IMR-90 (cell line): ENCODE measurements around the gene MGAT5. TPM values are rescaled to one million over a fixed set of nuclear protein-coding genes. Genes with fewer than 3 reads are reported as not detected.

ENCODE experiments used
- ATAC-seq: fragments of 200-7000 bp; cut with Tn5 transposase; 2 replicates; pipeline ENCODE4 v1.9.1; 2020; ENCODE audit warnings: low read depth, mild to moderate bottlenecking, moderate library complexity
- BruUV-seq: library from RNA; stranded (reverse); fragments of 400-500 nt; replicated peaks from 2 replicates; lab custom pipeline; 2021; lab: Mats Ljungman, UMichigan
- CTCF ChIA-PET: fragments of 300-600 bp; formaldehyde crosslinking; extraction: SDS; loops from one replicate; lab custom pipeline; 2021; ENCODE audit warnings: antibody characterized with exemption; lab: Yijun Ruan, JAX
- POLR2A ChIA-PET: fragments of 300-600 bp; sonication (Branson Sonifier 250); formaldehyde crosslinking; loops from one replicate; lab custom pipeline; 2022; ENCODE audit warnings: antibody characterized with exemption; ENCODE audit not compliant: unreplicated experiment; lab: Charles Lee
- DNase-seq: peaks from one replicate; pipeline ENCODE4 v3.0.0; 2013
- H2AFZ ChIP-seq: replicated peaks from 2 replicates; pipeline ENCODE3; 2013; ENCODE audit warnings: low read length, mild to moderate bottlenecking; ENCODE audit not compliant: poor library complexity
- H2AK5ac ChIP-seq: 2 replicates; pipeline ENCODE4 v1.6.1; 2013; ENCODE audit warnings: low read depth, low read length, inconsistent platforms
- H2AK9ac ChIP-seq: replicated peaks from 2 replicates; pipeline ENCODE3; 2013; ENCODE audit warnings: mild to moderate bottlenecking, low read depth, low read length, moderate library complexity; ENCODE audit not compliant: poor library complexity
- H2BK120ac ChIP-seq: 2 replicates; pipeline ENCODE4 v1.6.1; 2013; ENCODE audit warnings: low read depth, low read length, inconsistent platforms
- H2BK15ac ChIP-seq: 3 replicates; pipeline ENCODE4 v1.6.1; 2013; ENCODE audit warnings: low read depth, low read length, inconsistent platforms
- H2BK20ac ChIP-seq: 2 replicates; pipeline ENCODE4 v1.6.1; 2013; ENCODE audit warnings: low read depth, mild to moderate bottlenecking, inconsistent platforms, low read length, moderate library complexity
- H2BK5ac ChIP-seq: 2 replicates; pipeline ENCODE4 v1.6.1; 2013; ENCODE audit warnings: mild to moderate bottlenecking, low read depth, low read length, inconsistent platforms; ENCODE audit not compliant: poor library complexity, severe bottlenecking
- H3K14ac ChIP-seq: replicated peaks from 2 replicates; pipeline ENCODE4 v1.6.1; 2013; ENCODE audit warnings: low read depth, low read length, inconsistent platforms
- H3K18ac ChIP-seq: 2 replicates; pipeline ENCODE4 v1.6.1; 2013; ENCODE audit warnings: low read depth, low read length, control low read depth
- H3K23ac ChIP-seq: 2 replicates; pipeline ENCODE4 v1.6.1; 2013; ENCODE audit warnings: low read depth, low read length, inconsistent platforms
- H3K27ac ChIP-seq: 2 replicates; pipeline ENCODE4 v1.5.1; 2013; ENCODE audit warnings: mild to moderate bottlenecking, control low read depth, low read length; ENCODE audit not compliant: insufficient read depth
- H3K27me3 ChIP-seq: 2 replicates; pipeline ENCODE4 v1.6.1; 2013; ENCODE audit warnings: low read length; ENCODE audit not compliant: control insufficient read depth, insufficient read depth
- H3K36me3 ChIP-seq: 2 replicates; pipeline ENCODE4 v1.6.1; 2013; ENCODE audit warnings: low read length, mixed read lengths; ENCODE audit not compliant: control insufficient read depth, insufficient read depth
- H3K4ac ChIP-seq: 2 replicates; pipeline ENCODE4 v1.6.1; 2013; ENCODE audit warnings: low read depth, low read length, inconsistent platforms
- H3K4me1 ChIP-seq: 2 replicates; pipeline ENCODE4 v1.6.1; 2013; ENCODE audit warnings: low read length, mixed read lengths; ENCODE audit not compliant: control insufficient read depth, insufficient read depth
- H3K4me2 ChIP-seq: 2 replicates; pipeline ENCODE4 v1.6.1; 2013; ENCODE audit warnings: low read depth, mild to moderate bottlenecking, control low read depth, low read length, moderate library complexity
- H3K4me3 ChIP-seq: 2 replicates; pipeline ENCODE4 v1.5.1; 2013; ENCODE audit warnings: low read depth, mild to moderate bottlenecking, control low read depth, low read length, moderate library complexity; ENCODE audit not compliant: insufficient read depth
- H3K56ac ChIP-seq: 2 replicates; pipeline ENCODE4 v1.6.1; 2013; ENCODE audit warnings: low read length, inconsistent platforms; ENCODE audit not compliant: insufficient read depth; ENCODE audit errors: extremely low read depth
- H3K79me1 ChIP-seq, 2 experiments: 2 replicates each; pipeline ENCODE4 v1.6.1; 2013; ENCODE audit warnings: low read length in 2 of 2, inconsistent platforms in 1 of 2, low read depth in 1 of 2
- H3K9ac ChIP-seq: 2 replicates; pipeline ENCODE4 v1.6.1; 2013; ENCODE audit warnings: low read depth, low read length, control low read depth
- H3K9me1 ChIP-seq: 2 replicates; pipeline ENCODE4 v1.6.1; 2013; ENCODE audit warnings: low read length, inconsistent platforms; ENCODE audit not compliant: insufficient read depth
- H3K9me3 ChIP-seq: 2 replicates; pipeline ENCODE4 v1.6.1; 2013; ENCODE audit warnings: low read length; ENCODE audit not compliant: control insufficient read depth, insufficient read depth
- H4K20me1 ChIP-seq: 2 replicates; pipeline ENCODE4 v1.6.1; 2013; ENCODE audit warnings: low read length, inconsistent platforms; ENCODE audit not compliant: insufficient read depth
- H4K5ac ChIP-seq: 2 replicates; pipeline ENCODE4 v1.6.1; 2013; ENCODE audit warnings: mild to moderate bottlenecking, low read depth, low read length, control low read depth
- H4K8ac ChIP-seq, 2 experiments: 2 replicates each; pipeline ENCODE4 v1.6.1; 2013; ENCODE audit warnings: low read depth in 2 of 2, low read length in 2 of 2, control low read depth in 1 of 2, inconsistent platforms in 1 of 2
- H4K91ac ChIP-seq: 2 replicates; pipeline ENCODE4 v1.6.1; 2013; ENCODE audit warnings: low read depth, low read length, inconsistent platforms; ENCODE audit not compliant: insufficient read depth
- BHLHE40 ChIP-seq: fragments of 150-350 bp; IDR thresholded peaks from 2 replicates; pipeline ENCODE4 v1.6.1; 2016; ENCODE audit warnings: mild to moderate bottlenecking, low read depth, low read length
- CEBPB ChIP-seq: IDR thresholded peaks from 2 replicates; pipeline ENCODE4 v1.6.1; 2012; ENCODE audit warnings: low read depth, low read length, improper control_type of control experiment
- CHD1 ChIP-seq: IDR thresholded peaks from 2 replicates; pipeline ENCODE4 v1.6.1; 2012; ENCODE audit warnings: low read depth, low read length, improper control_type of control experiment
- CTCF ChIP-seq: conservative IDR thresholded peaks from 2 replicates; pipeline ENCODE4 v1.5.1; 2012; ENCODE audit warnings: mild to moderate bottlenecking, low read depth, low read length, improper control_type of control experiment
- FOS ChIP-seq: fragments of 150-350 bp; IDR thresholded peaks from 2 replicates; pipeline ENCODE4 v1.6.1; 2016; ENCODE audit warnings: low read depth, low read length
- MAFK ChIP-seq: IDR thresholded peaks from 2 replicates; pipeline ENCODE4 v1.6.1; 2012; ENCODE audit warnings: low read depth, low read length, improper control_type of control experiment
- MAZ ChIP-seq: IDR thresholded peaks from 2 replicates; pipeline ENCODE4 v1.6.1; 2012; ENCODE audit warnings: low read depth, mild to moderate bottlenecking, low read length, improper control_type of control experiment, moderate library complexity, borderline replicate concordance
- MXI1 ChIP-seq: IDR thresholded peaks from 2 replicates; pipeline ENCODE4 v1.6.1; 2012; ENCODE audit warnings: low read depth, mild to moderate bottlenecking, low read length, moderate library complexity, borderline replicate concordance
- NFE2L2 ChIP-seq: fragments of 150-350 bp; IDR thresholded peaks from 2 replicates; pipeline ENCODE4 v1.6.1; 2016; ENCODE audit warnings: low read depth, mild to moderate bottlenecking, low read length
- POLR2A ChIP-seq: IDR thresholded peaks from 2 replicates; pipeline ENCODE4 v1.6.1; 2012; ENCODE audit warnings: mild to moderate bottlenecking, low read depth, low read length
- RAD21 ChIP-seq: IDR thresholded peaks from 2 replicates; pipeline ENCODE4 v1.6.1; 2012; ENCODE audit warnings: low read length, improper control_type of control experiment
- RCOR1 ChIP-seq: IDR thresholded peaks from 2 replicates; pipeline ENCODE4 v1.6.1; 2012; ENCODE audit warnings: mild to moderate bottlenecking, low read length, improper control_type of control experiment; ENCODE audit not compliant: insufficient replicate concordance
- RFX5 ChIP-seq: IDR thresholded peaks from 2 replicates; pipeline ENCODE4 v1.8.0; 2012; ENCODE audit warnings: low read depth, mild to moderate bottlenecking, low read length, moderate library complexity
- SMC3 ChIP-seq: fragments of 150-350 bp; IDR thresholded peaks from 2 replicates; pipeline ENCODE4 v1.6.1; 2016; ENCODE audit warnings: low read depth, mild to moderate bottlenecking, antibody characterized with exemption, low read length, moderate library complexity
- USF2 ChIP-seq: fragments of 150-350 bp; IDR thresholded peaks from 2 replicates; pipeline ENCODE4 v1.6.1; 2017; ENCODE audit warnings: mild to moderate bottlenecking, antibody characterized with exemption, low read length, low read depth
- WGBS, 2 experiments: methylation state at CpG; one replicate each; pipeline versions ENCODE4 v1.1.5 to v1.1.7; 2013; ENCODE audit warnings: missing lambda C conversion rate in 2 of 2; ENCODE audit not compliant: insufficient read length in 1 of 2; ENCODE audit errors: extremely low coverage in 2 of 2; 5-methylcytosine and 5-hydroxymethylcytosine counted together
- dilution Hi-C: fragments of 300-500 bp; cut with HindIII; formaldehyde crosslinking; loops from one replicate; pipeline ENCODE4 v1.14.3; 2018; ENCODE audit warnings: low sequenced_read_pairs; ENCODE audit not compliant: unreplicated experiment
- in situ Hi-C: fragments of 300-500 bp; cut with MboI; formaldehyde crosslinking; loops from 3 replicates; pipeline ENCODE4 v1.14.3; 2019; ENCODE audit warnings: low sequenced_read_pairs, inconsistent platforms, mixed read lengths
- intact Hi-C: fragments of 100-400 bp; cut with micrococcal nuclease; formaldehyde crosslinking; loops from 2 replicates; pipeline ENCODE4 v1.10.0; 2022
- polyA plus RNA-seq, 3 experiments: library from polyadenylated mRNA; depleted of rRNA; stranded (reverse); fragments of >200 nt; gene quantifications; 2 replicates each; pipeline ENCODE4 v1.2.3, GENCODE V29; 2012; ENCODE audit warnings: low replicate concordance in 1 of 3
- total RNA-seq: library from RNA; depleted of rRNA; stranded (reverse); fragments of >200 nt; gene quantifications from 2 replicates; pipeline ENCODE4 v1.2.3, GENCODE V29; 2012
- TF ChIP-seq, protein P1 (sequence below): fragments of 150-350 bp; IDR thresholded peaks from 2 replicates; pipeline ENCODE4 v1.6.1; 2016; ENCODE audit warnings: low read depth, mild to moderate bottlenecking, low read length, moderate library complexity, borderline replicate concordance

MGAT5 gene
- total and polyA plus RNA-seq, 2 of the 4 experiments (the other 2 are of a cell fraction), result 22.9 to 59.9 TPM

DNA sequence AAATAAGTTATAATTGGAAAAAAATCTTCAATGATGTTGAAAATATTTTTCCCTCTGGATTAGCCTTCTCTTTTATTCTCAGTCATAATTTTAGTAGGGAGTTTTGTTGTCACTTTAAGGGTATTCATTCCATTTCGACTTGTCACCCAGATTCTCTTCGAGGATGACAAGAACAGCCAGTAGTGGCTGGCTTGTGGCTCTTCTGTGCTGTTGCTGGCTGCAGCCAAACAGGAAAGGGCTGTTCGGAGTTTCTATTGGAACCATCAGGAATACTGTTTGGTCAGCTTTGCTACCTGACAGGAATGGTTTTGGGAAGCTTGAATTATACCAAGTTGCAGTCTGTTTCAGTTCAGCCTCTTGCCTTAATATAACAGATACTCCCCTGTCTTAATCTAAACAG lies 41.6 kb downstream of the MGAT5 start:
- ATAC-seq (no peak), DNase-seq (no peak)
- no peak overlapping the region for H2AFZ ChIP-seq
- H3K9me1 ChIP-seq, result peaks cover 9% of the 10 kb centered on the region
- dilution Hi-C loops, result no loop called here
- POLR2A ChIA-PET, result no interaction called here
- no peak for TF ChIP-seq BHLHE40
- TF ChIP-seq MAFK, result no peak
- no peak for TF ChIP-seq FOS
- no peak for TF ChIP-seq RAD21
- TF ChIP-seq MXI1, result no peak
- TF ChIP-seq POLR2A, result no peak
- no peak for TF ChIP-seq CTCF
- no peak for TF ChIP-seq CEBPB
- TF ChIP-seq USF2, result no peak
- TF ChIP-seq RFX5, result no peak
- TF ChIP-seq, protein P1, sequence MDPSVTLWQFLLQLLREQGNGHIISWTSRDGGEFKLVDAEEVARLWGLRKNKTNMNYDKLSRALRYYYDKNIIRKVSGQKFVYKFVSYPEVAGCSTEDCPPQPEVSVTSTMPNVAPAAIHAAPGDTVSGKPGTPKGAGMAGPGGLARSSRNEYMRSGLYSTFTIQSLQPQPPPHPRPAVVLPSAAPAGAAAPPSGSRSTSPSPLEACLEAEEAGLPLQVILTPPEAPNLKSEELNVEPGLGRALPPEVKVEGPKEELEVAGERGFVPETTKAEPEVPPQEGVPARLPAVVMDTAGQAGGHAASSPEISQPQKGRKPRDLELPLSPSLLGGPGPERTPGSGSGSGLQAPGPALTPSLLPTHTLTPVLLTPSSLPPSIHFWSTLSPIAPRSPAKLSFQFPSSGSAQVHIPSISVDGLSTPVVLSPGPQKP, result no peak
- TF ChIP-seq CHD1, result no peak
- TF ChIP-seq MAZ, result no peak
- no peak for TF ChIP-seq SMC3
- no peak for TF ChIP-seq NFE2L2
- TF ChIP-seq RCOR1, result no peak
- no peak overlapping the region for H2BK20ac ChIP-seq
- H3K4me3 ChIP-seq, result no peak overlapping the region
- H3K27ac ChIP-seq, result no peak overlapping the region
- BruUV-seq, result no TSS peak
- no peak overlapping the region for H3K4ac ChIP-seq
- H2AK5ac ChIP-seq, result no peak overlapping the region
- no peak overlapping the region for H3K4me2 ChIP-seq
- H3K9ac ChIP-seq, result no peak overlapping the region
- H3K27me3 ChIP-seq, result no peaks in the 10 kb centered on the region
- peaks cover 5% of the 10 kb centered on the region for H3K4me1 ChIP-seq
- no peak overlapping the region for H3K14ac ChIP-seq
- H4K8ac ChIP-seq, result no peak overlapping the region
- H3K18ac ChIP-seq, result no peak overlapping the region
- no peak overlapping the region for H3K23ac ChIP-seq
- H2BK15ac ChIP-seq, result no peak overlapping the region
- H4K91ac ChIP-seq, result no peak overlapping the region
- no peak overlapping the region for H2BK120ac ChIP-seq
- H3K9me3 ChIP-seq, result no peaks in the 10 kb centered on the region
- H3K79me1 ChIP-seq, result peaks cover 17 to 42% of the 10 kb centered on the region in 2 experiments
- intact Hi-C loops, result no loop called here
- no peak overlapping the region for H2BK5ac ChIP-seq
- in situ Hi-C loops, result no loop called here
- H4K20me1 ChIP-seq, result peaks cover 5% of the 10 kb centered on the region; the same call in 1 of the 2 replicates
- WGBS, 2 experiments, result 60% methylated on average over 1 of the region's 3 CpGs; no CpG with 5 or more reads in 1 of the 2 experiments
- H3K56ac ChIP-seq, result no peak overlapping the region
- H2AK9ac ChIP-seq, result no peak overlapping the region
- H3K36me3 ChIP-seq, result peaks cover 10% of the 10 kb centered on the region
- H4K5ac ChIP-seq, result no peak overlapping the region
- CTCF ChIA-PET, result no interaction called here
